ENCODE results near the gene MOV10.
"Not testable (repeated sequence)": the region's sequence is repeated elsewhere in the genome, so short reads cannot be mapped to it uniquely, and the experiment has no call there.

MOV10 gene

DNA sequence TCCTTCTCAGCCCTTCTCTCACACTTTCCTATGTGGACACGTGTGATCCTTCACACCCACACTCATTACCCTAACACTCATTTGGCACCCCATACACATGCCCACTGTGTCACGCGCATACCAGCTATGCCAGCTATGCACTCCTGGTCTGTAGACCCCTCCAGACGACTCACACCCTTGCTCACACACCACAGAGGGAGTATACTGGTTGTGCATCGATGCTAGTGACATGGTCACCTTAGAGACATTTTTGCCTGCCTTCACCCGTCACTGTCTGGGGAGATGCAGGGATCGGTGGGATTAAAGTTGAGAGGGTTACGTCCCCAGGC, 49.0 kb downstream of the MOV10 start:
- DNase-seq (ENCODE audit: low read depth) = no peak
- H3K4me3 ChIP-seq (ENCODE audit: low read depth, low read length) = no peak overlapping the region
- TF ChIP-seq CTCF (IDR thresholded peaks at IDR 0.05; ENCODE audit: low read depth, low read length, missing control alignments) = no peak

DNA sequence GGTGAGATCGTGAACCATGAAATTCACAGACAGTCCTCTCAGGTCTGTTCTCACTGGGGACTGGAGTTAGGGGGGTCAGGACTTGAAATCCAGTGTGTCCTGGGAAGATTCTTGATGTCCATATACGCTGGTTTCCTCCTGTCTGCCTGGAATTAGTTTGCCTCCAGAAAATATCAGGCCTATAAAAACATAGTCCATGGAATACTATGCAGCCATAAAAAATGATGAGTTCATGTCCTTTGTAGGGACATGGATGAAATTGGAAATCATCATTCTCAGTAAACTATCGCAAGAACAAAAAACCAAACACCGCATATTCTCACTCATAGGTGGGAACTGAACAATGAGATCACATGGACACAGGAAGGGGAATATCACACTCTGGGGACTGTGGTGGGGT, 49.8 kb downstream of the MOV10 start:
- not testable (repeated sequence) for DNase-seq (ENCODE audit: low read depth); H3K4me3 ChIP-seq (ENCODE audit: low read depth, low read length)

DNA sequence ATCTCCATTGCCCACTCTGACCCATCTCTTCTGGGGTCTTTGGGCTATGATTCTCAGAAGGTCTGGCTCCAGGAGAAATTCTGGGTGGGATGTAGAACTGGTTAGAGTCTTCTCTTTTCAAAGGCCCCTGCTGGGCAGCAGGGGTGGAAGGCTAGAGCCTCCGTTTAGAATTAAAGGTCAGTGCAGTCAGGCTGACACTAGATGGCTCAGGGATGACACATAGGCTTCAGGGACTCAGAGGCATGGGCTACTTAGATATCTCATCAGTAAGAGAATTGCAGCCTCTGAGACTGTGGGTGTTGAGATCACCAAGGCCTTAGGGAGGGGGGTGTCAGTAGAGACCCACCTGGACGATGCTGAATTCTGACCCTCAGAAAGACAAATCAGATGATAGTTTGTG, 53.3 kb downstream of the MOV10 start:
- no peak for TF ChIP-seq CTCF (IDR thresholded peaks at IDR 0.05; ENCODE audit: low read depth, low read length, missing control alignments)
- DNase-seq (ENCODE audit: low read depth) = no peak
- no peak overlapping the region for H3K4me3 ChIP-seq (ENCODE audit: low read depth, low read length)

DNA sequence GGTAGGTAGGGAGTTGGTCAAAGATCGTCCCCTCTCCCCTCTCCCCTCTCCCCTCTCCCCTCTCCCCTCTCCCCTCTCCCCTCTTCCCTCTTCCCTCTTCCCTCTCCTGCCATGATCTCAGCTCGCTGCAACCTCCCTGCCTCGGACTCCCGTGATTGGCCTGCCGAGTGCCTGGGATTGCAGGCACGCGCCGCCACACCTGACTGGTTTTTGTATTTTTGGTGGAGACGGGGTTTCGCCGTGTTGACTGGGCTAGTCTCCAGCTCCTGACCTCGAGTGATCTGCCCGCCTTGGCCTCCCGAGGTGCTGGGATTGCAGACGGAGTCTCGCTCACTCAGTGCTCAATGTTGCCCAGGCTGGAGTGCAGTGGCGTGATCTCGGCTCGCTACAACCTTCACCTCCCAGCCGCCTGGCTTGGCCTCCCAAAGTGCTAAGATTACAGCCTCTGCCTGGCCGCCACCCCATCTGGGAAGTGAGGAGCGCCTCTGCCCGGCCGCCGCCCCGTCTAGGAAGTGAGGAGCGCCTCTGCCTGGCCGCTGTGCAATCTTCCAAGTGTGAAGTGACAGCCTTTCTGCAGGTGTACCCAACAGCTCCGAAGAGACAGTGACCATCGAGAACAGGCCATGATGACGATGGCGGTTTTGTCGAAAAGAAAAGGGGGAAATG, 54.0 kb downstream of the MOV10 start:
- DNase-seq (ENCODE audit: low read depth); H3K4me3 ChIP-seq (ENCODE audit: low read depth, low read length): not testable (repeated sequence)

DNA sequence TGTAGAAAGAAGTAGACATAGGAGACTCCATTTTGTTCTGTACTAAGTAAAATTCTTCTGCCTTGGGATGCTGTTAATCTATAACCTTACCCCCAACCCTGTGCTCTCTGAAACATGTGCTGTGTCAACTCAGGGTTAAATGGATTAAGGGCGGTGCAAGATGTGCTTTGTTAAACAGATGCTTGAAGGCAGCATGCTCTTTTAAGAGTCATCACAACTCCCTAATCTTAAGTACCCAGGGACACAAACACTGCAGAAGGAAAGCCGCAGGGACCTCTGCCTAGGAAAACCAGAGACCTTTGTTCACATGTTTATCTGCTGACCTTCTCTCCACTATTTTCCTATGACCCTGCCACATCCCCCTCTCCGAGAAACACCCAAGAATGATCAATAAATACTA, 54.6 kb downstream of the MOV10 start:
- H3K4me3 ChIP-seq (ENCODE audit: low read depth, low read length); DNase-seq (ENCODE audit: low read depth): not testable (repeated sequence)

- no peak for TF ChIP-seq CTCF (IDR thresholded peaks at IDR 0.05; ENCODE audit: low read depth, low read length, missing control alignments)
- H3K4me3 ChIP-seq (ENCODE audit: low read depth, low read length) = no peak overlapping the region
- no peak for DNase-seq (ENCODE audit: low read depth)
Observed at GRCh38 chr1:112729909-112730308, 55.5 kb downstream of the MOV10 start.

- no peak overlapping the region for H3K4me3 ChIP-seq (ENCODE audit: low read depth, low read length)
- no peak for TF ChIP-seq CTCF (IDR thresholded peaks at IDR 0.05; ENCODE audit: low read depth, low read length, missing control alignments)
- no peak for DNase-seq (ENCODE audit: low read depth)
Observed at GRCh38 chr1:112731451-112731850, 57.0 kb downstream of the MOV10 start.

- no peak overlapping the region for H3K4me3 ChIP-seq (ENCODE audit: low read depth, low read length)
- no peak for TF ChIP-seq CTCF (IDR thresholded peaks at IDR 0.05; ENCODE audit: low read depth, low read length, missing control alignments)
- no peak for DNase-seq (ENCODE audit: low read depth)
Observed at GRCh38 chr1:112735752-112736151, 61.3 kb downstream of the MOV10 start.

DNA sequence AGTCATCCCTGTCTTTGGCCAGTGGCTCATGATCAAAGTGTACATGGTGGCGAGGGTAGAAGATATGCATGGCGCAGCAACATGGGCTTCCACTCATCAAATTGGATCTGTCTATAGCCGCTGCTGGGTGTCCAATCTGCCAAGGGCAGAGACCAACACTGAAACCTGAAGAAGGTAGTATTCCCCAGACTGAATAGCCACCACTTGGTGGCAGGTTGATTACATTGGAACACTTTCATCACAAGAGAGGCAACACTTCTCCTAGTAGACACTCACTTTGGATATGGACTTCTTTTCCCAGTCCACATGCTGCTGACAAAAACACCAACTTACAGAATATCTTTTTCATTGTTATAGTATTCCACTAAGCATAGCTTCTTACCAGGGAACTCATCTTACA, 63.1 kb downstream of the MOV10 start:
- TF ChIP-seq CTCF (IDR thresholded peaks at IDR 0.05; ENCODE audit: low read depth, low read length, missing control alignments) = no peak
- H3K4me3 ChIP-seq (ENCODE audit: low read depth, low read length) = no peak overlapping the region
- no peak for DNase-seq (ENCODE audit: low read depth)
